Neural progenitor cell (in vitro differentiated cells): ENCODE data around the gene RAX2. TPM values are rescaled to one million over a fixed set of nuclear protein-coding genes. Genes with fewer than 3 reads are reported as not detected.

Source experiments
- DNase-seq: peaks from one replicate; pipeline ENCODE4 v3.0.0-alpha.2; 2016; ENCODE audit warnings: low spot score
- H2AFZ ChIP-seq: fragments of 200-600 bp; sonication (generic); replicated peaks from 2 replicates; pipeline ENCODE4 v1.6.1; 2016; ENCODE audit warnings: antibody characterized with exemption
- H3F3A ChIP-seq: fragments of 200-600 bp; sonication (generic); 2 replicates; pipeline ENCODE4 v1.6.1; 2016; ENCODE audit warnings: antibody characterized with exemption, low read depth
- H3K27ac ChIP-seq: fragments of 200-600 bp; sonication (generic); 2 replicates; pipeline ENCODE4 v1.5.1; 2016; ENCODE audit warnings: mild to moderate bottlenecking
- H3K27me3 ChIP-seq: fragments of 200-600 bp; sonication (generic); 2 replicates; pipeline ENCODE4 v1.6.1; 2016; ENCODE audit warnings: mild to moderate bottlenecking, moderate library complexity
- H3K36me3 ChIP-seq: fragments of 200-600 bp; sonication (generic); 2 replicates; pipeline ENCODE4 v1.5.1; 2016
- H3K4me1 ChIP-seq: fragments of 200-600 bp; sonication (generic); 2 replicates; pipeline ENCODE4 v1.6.1; 2016; ENCODE audit warnings: mixed run types
- H3K4me2 ChIP-seq: fragments of 200-600 bp; sonication (generic); 2 replicates; pipeline ENCODE4 v1.6.1; 2016
- H3K4me3 ChIP-seq: fragments of 200-600 bp; sonication (generic); 2 replicates; pipeline ENCODE4 v1.5.1; 2016
- H3K79me2 ChIP-seq: fragments of 200-600 bp; sonication (generic); 2 replicates; pipeline ENCODE4 v1.6.1; 2016; ENCODE audit warnings: low read depth
- H3K9ac ChIP-seq: fragments of 200-600 bp; sonication (generic); 2 replicates; pipeline ENCODE4 v1.6.1; 2016
- H3K9me3 ChIP-seq: fragments of 200-600 bp; sonication (generic); 2 replicates; pipeline ENCODE4 v1.5.1; 2016; ENCODE audit warnings: low read depth
- H4K20me1 ChIP-seq: fragments of 200-600 bp; sonication (generic); 2 replicates; pipeline ENCODE4 v1.6.1; 2016; ENCODE audit warnings: low read depth
- H3K27ac Mint-ChIP-seq: 3 replicates; pipeline ENCODE4 v1.8.0; 2021; ENCODE audit warnings: mixed read lengths
- H3K27me3 Mint-ChIP-seq: 2 replicates; pipeline ENCODE4 v1.8.0; 2022; ENCODE audit warnings: low read depth, mild to moderate bottlenecking, inconsistent platforms, moderate library complexity, mixed read lengths; ENCODE audit not compliant: insufficient read depth
- H3K36me3 Mint-ChIP-seq: 3 replicates; pipeline ENCODE4 v1.8.0; 2021; ENCODE audit warnings: mixed read lengths
- H3K4me1 Mint-ChIP-seq: 3 replicates; pipeline ENCODE4 v1.8.0; 2021; ENCODE audit warnings: mixed read lengths
- H3K4me3 Mint-ChIP-seq: 3 replicates; pipeline ENCODE4 v1.8.0; 2021; ENCODE audit warnings: mild to moderate bottlenecking, moderate library complexity, mixed read lengths
- H3K9me3 Mint-ChIP-seq: 3 replicates; pipeline ENCODE4 v1.8.0; 2020; ENCODE audit warnings: mixed read lengths
- CTCF ChIP-seq: fragments of 200-600 bp; sonication (generic); IDR thresholded peaks from 2 replicates; pipeline ENCODE4 v1.5.1; 2017; ENCODE audit warnings: antibody characterized with exemption, mild to moderate bottlenecking
- EZH2 ChIP-seq: fragments of 200-600 bp; sonication (generic); IDR thresholded peaks from 2 replicates; pipeline ENCODE4 v1.6.1; 2017; ENCODE audit warnings: antibody characterized with exemption, mild to moderate bottlenecking, moderate library complexity
- EZH2phosphoT487 ChIP-seq: fragments of 200-600 bp; sonication (generic); IDR thresholded peaks from 2 replicates; pipeline ENCODE4 v1.6.1; 2017; ENCODE audit warnings: antibody characterized with exemption
- total RNA-seq: library from RNA; depleted of rRNA; stranded (reverse); fragments of >200 nt; gene quantifications from 2 replicates; pipeline ENCODE4 v1.2.3, GENCODE V29; 2015; ENCODE audit warnings: low replicate concordance

Gene RAX2
- total RNA-seq, 1 donor from 2014 or later = not detected

GRCh38 chr19:3723110-3723488, 48.9 kb downstream of the RAX2 start:
- no peaks in the 10 kb centered on the region for H3K79me2 ChIP-seq
- no peaks in the 10 kb centered on the region for H3K9me3 ChIP-seq
- peaks cover 26% of the 10 kb centered on the region for H3K27me3 Mint-ChIP-seq
- peak overlapping the region; percentile 49 for H3K4me3 Mint-ChIP-seq
- no peak overlapping the region for H2AFZ ChIP-seq
- H3K9ac ChIP-seq = no peak overlapping the region
- peaks cover 15% of the 10 kb centered on the region for H3K4me1 Mint-ChIP-seq
- H3K4me2 ChIP-seq = peak overlapping the region; percentile 91
- no peaks in the 10 kb centered on the region for H3K9me3 Mint-ChIP-seq
- no peaks in the 10 kb centered on the region for H3K36me3 ChIP-seq
- peaks cover 37% of the 10 kb centered on the region for H3K4me1 ChIP-seq
- no peak overlapping the region for H3K27ac Mint-ChIP-seq
- no peak for DNase-seq
- peaks cover 6% of the 10 kb centered on the region for H3K27me3 ChIP-seq
- H4K20me1 ChIP-seq = peaks cover 10% of the 10 kb centered on the region
- H3K36me3 Mint-ChIP-seq = no peaks in the 10 kb centered on the region
- TF ChIP-seq EZH2 (no peak), CTCF (no peak), EZH2phosphoT487 (no peak)
- peaks cover 52% of the 10 kb centered on the region for H3F3A ChIP-seq
- no peak overlapping the region for H3K27ac ChIP-seq
- H3K4me3 ChIP-seq = peak overlapping the region; percentile 57

GRCh38 chr19:3722443-3723109, 49.5 kb downstream of the RAX2 start:
- no peaks in the 10 kb centered on the region for H3K9me3 ChIP-seq
- H3F3A ChIP-seq = peaks cover 52% of the 10 kb centered on the region
- H3K79me2 ChIP-seq = no peaks in the 10 kb centered on the region
- H3K4me2 ChIP-seq = peak overlapping the region; percentile 91
- no peak overlapping the region for H3K9ac ChIP-seq
- H3K4me3 ChIP-seq = peak overlapping the region; percentile 57
- peak overlapping the region; percentile 79 for H3K4me3 Mint-ChIP-seq
- H3K4me1 ChIP-seq = peaks cover 37% of the 10 kb centered on the region
- peaks cover 25% of the 10 kb centered on the region for H3K27me3 Mint-ChIP-seq
- no peaks in the 10 kb centered on the region for H3K9me3 Mint-ChIP-seq
- no peak overlapping the region for H2AFZ ChIP-seq
- H3K4me1 Mint-ChIP-seq = peaks cover 15% of the 10 kb centered on the region
- H3K27ac Mint-ChIP-seq = no peak overlapping the region
- H4K20me1 ChIP-seq = peaks cover 10% of the 10 kb centered on the region
- no peaks in the 10 kb centered on the region for H3K36me3 ChIP-seq
- H3K27me3 ChIP-seq = peaks cover 6% of the 10 kb centered on the region
- H3K36me3 Mint-ChIP-seq = no peaks in the 10 kb centered on the region
- TF ChIP-seq CTCF (no peak), EZH2phosphoT487 (no peak), EZH2 (no peak)
- peak; percentile 74 for DNase-seq
- no peak overlapping the region for H3K27ac ChIP-seq

- DNase-seq = no peak
- Mint-ChIP-seq H3K36me3 (no peaks in the 10 kb centered on the region), H3K4me3 (peak overlapping the region; percentile 79), H3K27me3 (peaks cover 25% of the 10 kb centered on the region), H3K4me1 (peaks cover 15% of the 10 kb centered on the region), H3K9me3 (no peaks in the 10 kb centered on the region), H3K27ac (no peak overlapping the region)
- Histone ChIP-seq H3K4me2 (peak overlapping the region; percentile 91), H3K36me3 (no peaks in the 10 kb centered on the region), H4K20me1 (peaks cover 8% of the 10 kb centered on the region), H3K27me3 (peaks cover 6% of the 10 kb centered on the region), H3K79me2 (no peaks in the 10 kb centered on the region), H3K9ac (no peak overlapping the region), H3K4me3 (peak overlapping the region; percentile 57), H3K4me1 (peaks cover 37% of the 10 kb centered on the region), H2AFZ (no peak overlapping the region), H3K9me3 (no peaks in the 10 kb centered on the region), H3K27ac (no peak overlapping the region), H3F3A (peaks cover 52% of the 10 kb centered on the region)
- TF ChIP-seq EZH2phosphoT487 = no peak
- no peak for TF ChIP-seq CTCF
- TF ChIP-seq EZH2 = no peak
Observed at GRCh38 chr19:3721887-3722442, 50.1 kb downstream of the RAX2 start.
